Measurements from ENCODE around the gene TMPRSS4. TPM values are rescaled to one million over a fixed set of nuclear protein-coding genes. Genes with fewer than 3 reads are reported as not detected.

Gene TMPRSS4
- total RNA-seq, 2 experiments from 2014 or later, result not detected

DNA sequence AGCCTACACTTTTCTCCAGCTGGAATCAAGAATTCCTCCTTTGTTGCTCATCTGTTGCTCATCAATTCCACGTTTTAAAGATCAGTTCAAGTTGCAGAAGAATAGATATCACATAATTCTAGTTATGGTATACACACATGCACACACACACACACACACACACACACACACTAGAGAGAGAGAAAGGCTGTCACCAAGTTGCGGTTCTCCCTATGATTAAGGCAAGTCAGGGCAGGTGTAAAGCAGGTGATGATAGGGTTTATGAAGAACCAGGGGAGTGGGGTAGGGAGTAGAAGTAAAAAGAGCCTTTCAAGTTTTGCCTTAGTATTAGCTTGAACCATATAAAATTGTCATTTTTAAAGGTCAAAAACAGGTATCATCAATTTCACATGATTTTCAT is 31.7 kb upstream of the TMPRSS4 start:
- no peaks in the 10 kb centered on the region for H3K27me3 Mint-ChIP-seq
- Histone ChIP-seq H3K27me3 (ENCODE audit: control insufficient read depth in 1 of 2, insufficient read depth in 2 of 2, low read length in 2 of 2) (no peaks in the 10 kb centered on the region), H3K27ac (ENCODE audit: low read depth in 1 of 2, low read length in 2 of 2) (peak overlapping the region in 1 of 2 donors; percentile 31), H3K9me3 (ENCODE audit: control insufficient read depth in 1 of 2, insufficient read depth in 1 of 2, low read length in 2 of 2) (no peaks in the 10 kb centered on the region), H3K4me1 (ENCODE audit: insufficient read depth, low read length) (peaks cover 68% of the 10 kb centered on the region), H3K36me3 (ENCODE audit: insufficient read depth, low read length) (no peaks in the 10 kb centered on the region), H3K4me3 (ENCODE audit: low read length) (no peak overlapping the region)
- intact Hi-C loops (cut with DNase I, micrococcal nuclease), result loop anchor here in 1 of 2 experiments (5.0 kb wide), 1 partner anchor 38 kb away; no protein-coding TSS in a partner anchor
- peak in 4 of 14 experiments; percentile 21 to 48 (median 32) for DNase-seq
- ChIA-PET CTCF (interaction anchor here (1.0 to 2.1 kb wide), 3 partner anchors 8 to 228 kb away, joined by 3 to 7 read pairs (median 6); no protein-coding TSS in a partner anchor), POLR2A (interaction anchor here (0.9 to 5.4 kb wide), 7 partner anchors 23 to 202 kb away, joined by 3 to 57 read pairs (median 7); partner anchors contain the start of gene IL10RA)
- peaks cover 86% of the 10 kb centered on the region for H3K4me1 Mint-ChIP-seq (ENCODE audit: low read depth)
- ATAC-seq (ENCODE audit: poor library complexity), result no peak
- no peaks in the 10 kb centered on the region for H3K9me3 Mint-ChIP-seq
- no peaks in the 10 kb centered on the region for H3K36me3 Mint-ChIP-seq (ENCODE audit: low read depth)
- no peak overlapping the region for H3K4me3 Mint-ChIP-seq
- H3K27ac Mint-ChIP-seq, result peak overlapping the region; percentile 95
- TF ChIP-seq, protein P1, sequence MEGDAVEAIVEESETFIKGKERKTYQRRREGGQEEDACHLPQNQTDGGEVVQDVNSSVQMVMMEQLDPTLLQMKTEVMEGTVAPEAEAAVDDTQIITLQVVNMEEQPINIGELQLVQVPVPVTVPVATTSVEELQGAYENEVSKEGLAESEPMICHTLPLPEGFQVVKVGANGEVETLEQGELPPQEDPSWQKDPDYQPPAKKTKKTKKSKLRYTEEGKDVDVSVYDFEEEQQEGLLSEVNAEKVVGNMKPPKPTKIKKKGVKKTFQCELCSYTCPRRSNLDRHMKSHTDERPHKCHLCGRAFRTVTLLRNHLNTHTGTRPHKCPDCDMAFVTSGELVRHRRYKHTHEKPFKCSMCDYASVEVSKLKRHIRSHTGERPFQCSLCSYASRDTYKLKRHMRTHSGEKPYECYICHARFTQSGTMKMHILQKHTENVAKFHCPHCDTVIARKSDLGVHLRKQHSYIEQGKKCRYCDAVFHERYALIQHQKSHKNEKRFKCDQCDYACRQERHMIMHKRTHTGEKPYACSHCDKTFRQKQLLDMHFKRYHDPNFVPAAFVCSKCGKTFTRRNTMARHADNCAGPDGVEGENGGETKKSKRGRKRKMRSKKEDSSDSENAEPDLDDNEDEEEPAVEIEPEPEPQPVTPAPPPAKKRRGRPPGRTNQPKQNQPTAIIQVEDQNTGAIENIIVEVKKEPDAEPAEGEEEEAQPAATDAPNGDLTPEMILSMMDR (IDR thresholded peaks at IDR 0.05), result no peak

DNA sequence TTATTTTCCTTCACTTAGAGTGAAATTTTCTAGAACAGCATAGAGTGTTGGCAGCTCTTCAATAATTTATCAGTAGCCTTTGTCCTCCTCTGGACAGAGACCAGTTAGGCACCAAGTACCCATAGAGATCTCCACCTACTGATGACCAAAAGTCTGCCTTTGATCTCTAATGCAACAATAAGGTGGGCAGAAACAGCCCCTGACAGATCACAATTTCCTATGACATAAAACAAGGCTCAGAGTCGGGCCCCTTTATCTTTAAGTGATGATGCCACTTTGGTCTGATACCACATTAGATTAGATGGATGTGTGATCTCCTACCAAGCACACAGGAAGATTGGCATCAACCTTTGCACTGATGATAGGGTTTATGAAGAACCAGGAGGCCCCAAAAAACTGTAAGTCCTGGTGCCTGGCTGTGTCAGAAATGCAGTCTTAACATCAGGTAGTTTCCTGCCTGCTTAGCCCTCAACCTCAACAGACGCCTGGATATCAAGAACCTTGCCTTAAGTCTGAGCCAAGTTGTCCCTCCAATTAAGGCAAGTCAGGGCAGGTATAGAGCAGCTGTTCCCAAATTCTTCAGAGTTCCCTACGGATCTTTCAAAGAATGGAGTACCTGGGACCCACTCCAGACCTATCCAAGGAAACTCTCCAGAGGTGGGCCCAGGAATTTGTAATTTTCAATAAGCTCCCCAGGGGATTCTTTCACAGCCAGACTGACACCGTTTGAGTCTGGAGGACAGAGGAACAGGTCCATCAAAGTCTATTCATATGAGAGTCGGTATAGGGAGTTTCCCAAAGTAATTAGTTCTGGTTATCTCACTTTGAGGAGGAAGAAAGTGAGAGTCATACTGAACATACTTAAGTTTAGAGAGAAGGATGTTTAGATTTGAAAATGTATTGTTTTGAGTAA is 30.6 kb upstream of the TMPRSS4 start:
- Histone ChIP-seq H3K4me3 (ENCODE audit: low read length) (no peak overlapping the region), H3K9me3 (ENCODE audit: control insufficient read depth in 1 of 2, insufficient read depth in 1 of 2, low read length in 2 of 2) (no peaks in the 10 kb centered on the region), H3K4me1 (ENCODE audit: insufficient read depth, low read length) (peaks cover 80% of the 10 kb centered on the region), H3K36me3 (ENCODE audit: insufficient read depth, low read length) (no peaks in the 10 kb centered on the region), H3K27ac (ENCODE audit: low read depth in 1 of 2, low read length in 2 of 2) (peak overlapping the region; percentile 71 to 76), H3K27me3 (ENCODE audit: control insufficient read depth in 1 of 2, insufficient read depth in 2 of 2, low read length in 2 of 2) (no peaks in the 10 kb centered on the region)
- Mint-ChIP-seq H3K36me3 (ENCODE audit: low read depth) (no peaks in the 10 kb centered on the region), H3K27ac (peak overlapping the region; percentile 95), H3K27me3 (no peaks in the 10 kb centered on the region), H3K9me3 (no peaks in the 10 kb centered on the region), H3K4me3 (peak overlapping the region; percentile 69), H3K4me1 (ENCODE audit: low read depth) (peaks cover 93% of the 10 kb centered on the region)
- POLR2A ChIA-PET, result interaction anchor here (0.9 to 5.4 kb wide), 8 partner anchors 24 to 203 kb away, joined by 3 to 57 read pairs (median 6); partner anchors contain the start of gene IL10RA
- CTCF ChIA-PET, result interaction anchor here (0.7 to 1.3 kb wide), 3 partner anchors 9 to 100 kb away, joined by 3 to 4 read pairs (median 3); no protein-coding TSS in a partner anchor
- peak; percentile 83 for ATAC-seq (ENCODE audit: poor library complexity)
- DNase-seq, result peak in 11 of 14 experiments; percentile 25 to 84 (median 44)
- intact Hi-C loops (cut with DNase I, micrococcal nuclease), result loop anchor here (1.0 to 5.0 kb wide), 2 partner anchors 39 to 59 kb away; no protein-coding TSS in a partner anchor
- TF ChIP-seq, protein P1 (IDR thresholded peaks at IDR 0.05), result no peak

DNA sequence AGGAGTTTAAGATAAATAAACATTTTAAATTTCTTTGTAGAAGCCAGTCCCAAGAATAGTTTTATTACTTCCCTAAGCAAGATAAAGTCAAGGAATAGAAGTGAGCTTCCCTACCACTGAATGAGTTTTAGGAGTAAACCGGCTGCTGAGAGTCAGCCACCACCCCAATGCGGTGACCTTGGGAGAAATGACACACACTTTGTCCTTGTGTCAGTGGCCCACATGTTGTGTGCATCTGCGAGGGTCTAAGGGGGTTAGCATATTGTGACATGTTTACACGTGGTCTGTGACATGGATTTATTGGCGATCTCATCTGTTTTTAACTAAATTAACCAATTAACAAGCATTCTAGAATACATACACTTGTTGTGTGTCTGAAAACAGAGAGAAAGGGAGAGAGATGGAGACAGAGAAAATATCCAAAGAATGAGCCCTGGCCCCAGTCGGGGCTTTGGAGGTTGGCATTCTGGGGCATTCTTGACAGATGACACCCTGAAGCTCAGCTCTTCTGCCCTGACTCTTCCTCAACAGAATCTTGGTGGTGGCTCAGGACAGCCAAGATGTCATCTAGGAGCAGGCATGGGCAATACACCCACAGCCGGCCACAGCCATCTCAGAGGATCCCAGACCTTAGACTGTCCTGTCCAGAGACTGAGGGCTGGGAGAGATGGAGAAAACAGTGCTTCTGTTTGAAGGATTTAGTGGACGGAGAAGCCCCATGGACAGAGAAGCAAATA is 29.7 kb upstream of the TMPRSS4 start:
- H3K4me1 ChIP-seq (ENCODE audit: insufficient read depth, low read length), result peaks cover 82% of the 10 kb centered on the region
- POLR2A ChIA-PET, result interaction anchor here (1.2 to 5.4 kb wide), 7 partner anchors 40 to 96 kb away, joined by 5 to 57 read pairs (median 14); partner anchors contain the start of gene IL10RA

More for the DNA sequence above, 29.7 kb upstream of the TMPRSS4 start:
- CTCF ChIA-PET, result interaction anchor here (0.7 to 1.3 kb wide), 5 partner anchors 9 to 101 kb away, joined by 3 to 5 read pairs (median 3); no protein-coding TSS in a partner anchor
- Mint-ChIP-seq H3K9me3 (no peaks in the 10 kb centered on the region), H3K27me3 (no peaks in the 10 kb centered on the region), H3K4me1 (ENCODE audit: low read depth) (peaks cover 93% of the 10 kb centered on the region), H3K36me3 (ENCODE audit: low read depth) (no peaks in the 10 kb centered on the region), H3K27ac (peak overlapping the region; percentile 95), H3K4me3 (peak overlapping the region; percentile 69)
- ATAC-seq (ENCODE audit: poor library complexity) (no peak), DNase-seq (no peak)
- intact Hi-C loops (cut with DNase I, micrococcal nuclease), result loop anchor here (1.0 to 5.0 kb wide), 2 partner anchors 40 to 60 kb away; no protein-coding TSS in a partner anchor
- H3K9me3 ChIP-seq (ENCODE audit: control insufficient read depth in 1 of 2, insufficient read depth in 1 of 2, low read length in 2 of 2), result no peaks in the 10 kb centered on the region
- no peak overlapping the region for H3K4me3 ChIP-seq (ENCODE audit: low read length)
- H3K27me3 ChIP-seq (ENCODE audit: control insufficient read depth in 1 of 2, insufficient read depth in 2 of 2, low read length in 2 of 2), result no peaks in the 10 kb centered on the region
- TF ChIP-seq, protein P1 (IDR thresholded peaks at IDR 0.05), result no peak
- H3K36me3 ChIP-seq (ENCODE audit: insufficient read depth, low read length), result no peaks in the 10 kb centered on the region
- peak overlapping the region; percentile 71 to 76 for H3K27ac ChIP-seq (ENCODE audit: low read depth in 1 of 2, low read length in 2 of 2)

All from CD4-positive, alpha-beta T cell (primary cell).